Ascending aorta (tissue), 2 donors: ENCODE measurements around the gene OPRM1. TPM values are rescaled to one million over a fixed set of nuclear protein-coding genes. Genes with fewer than 3 reads are reported as not detected.

ENCODE experiments used
- DNase-seq, 2 donors: peaks; one replicate each; pipeline ENCODE4 v3.0.0-alpha.2; 2019; ENCODE audit warnings: low spot score in 2 of 2
- H3K27ac ChIP-seq, 2 donors: fragments of 200-600 bp; sonication (generic); one replicate each; pipeline ENCODE4 v1.5.1; 2016 to 2017; ENCODE audit warnings: mild to moderate bottlenecking in 1 of 2
- H3K27me3 ChIP-seq: fragments of 200-600 bp; sonication (generic); one replicate; pipeline ENCODE4 v1.5.1; 2017
- H3K36me3 ChIP-seq, 2 donors: fragments of 200-600 bp; sonication (generic); one replicate each; pipeline ENCODE4 v1.5.1; 2016
- H3K4me1 ChIP-seq, 2 donors: fragments of 200-600 bp; sonication (generic); one replicate each; pipeline ENCODE4 v1.5.1; 2016 to 2017; ENCODE audit warnings: mild to moderate bottlenecking in 1 of 2
- H3K4me3 ChIP-seq, 2 donors: fragments of 200-600 bp; sonication (generic); one replicate each; pipeline ENCODE4 v1.5.1; 2016 to 2017; ENCODE audit warnings: mild to moderate bottlenecking in 1 of 2
- H3K9me3 ChIP-seq, 2 donors: fragments of 200-600 bp; sonication (generic); one replicate each; pipeline ENCODE4 v1.5.1; 2016
- intact Hi-C: fragments of 100-400 bp; cut with DNase I; formaldehyde crosslinking; loops from one replicate; pipeline ENCODE4 v1.15.1; 2023
- total RNA-seq: library from RNA; depleted of rRNA; stranded (reverse); fragments of >200 nt; gene quantifications from one replicate; pipeline ENCODE4 v1.1.0, GENCODE V29; 2016
- TF ChIP-seq, protein P1 (sequence below), 3 experiments: fragments of 200-600 bp in 2 of 3; fragments of 450-650 bp in 1 of 3; sonication (generic) in 2 of 3; IDR thresholded peaks; one replicate each; pipeline ENCODE4 v1.5.1; 2016 to 2019; ENCODE audit warnings: antibody characterized with exemption in 3 of 3, mild to moderate bottlenecking in 1 of 3, moderate library complexity in 1 of 3

Gene OPRM1
- total RNA-seq, 1 donor from 2014 or later: not detected

DNA sequence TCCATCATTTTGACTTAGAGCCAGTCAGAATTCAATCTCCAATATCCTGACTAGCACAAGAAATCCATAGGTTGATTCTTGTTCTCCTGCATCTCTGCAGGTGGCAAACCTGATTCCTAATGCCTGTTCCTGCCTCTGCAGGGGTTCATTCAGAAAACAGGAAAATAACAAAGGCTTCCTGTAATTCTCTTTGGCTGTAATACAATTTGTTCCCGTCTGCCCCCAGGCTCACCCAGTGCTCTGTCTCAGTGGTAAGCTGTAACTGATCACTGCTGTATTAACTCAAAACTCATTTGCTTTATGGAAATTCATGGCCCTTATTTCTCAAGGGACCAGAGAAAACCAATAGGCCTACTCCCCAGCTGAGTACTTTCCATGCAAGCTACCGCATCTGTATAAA is 88.6 kb downstream of the OPRM1 start:
- H3K27ac ChIP-seq: no peak overlapping the region
- TF ChIP-seq, protein P1, sequence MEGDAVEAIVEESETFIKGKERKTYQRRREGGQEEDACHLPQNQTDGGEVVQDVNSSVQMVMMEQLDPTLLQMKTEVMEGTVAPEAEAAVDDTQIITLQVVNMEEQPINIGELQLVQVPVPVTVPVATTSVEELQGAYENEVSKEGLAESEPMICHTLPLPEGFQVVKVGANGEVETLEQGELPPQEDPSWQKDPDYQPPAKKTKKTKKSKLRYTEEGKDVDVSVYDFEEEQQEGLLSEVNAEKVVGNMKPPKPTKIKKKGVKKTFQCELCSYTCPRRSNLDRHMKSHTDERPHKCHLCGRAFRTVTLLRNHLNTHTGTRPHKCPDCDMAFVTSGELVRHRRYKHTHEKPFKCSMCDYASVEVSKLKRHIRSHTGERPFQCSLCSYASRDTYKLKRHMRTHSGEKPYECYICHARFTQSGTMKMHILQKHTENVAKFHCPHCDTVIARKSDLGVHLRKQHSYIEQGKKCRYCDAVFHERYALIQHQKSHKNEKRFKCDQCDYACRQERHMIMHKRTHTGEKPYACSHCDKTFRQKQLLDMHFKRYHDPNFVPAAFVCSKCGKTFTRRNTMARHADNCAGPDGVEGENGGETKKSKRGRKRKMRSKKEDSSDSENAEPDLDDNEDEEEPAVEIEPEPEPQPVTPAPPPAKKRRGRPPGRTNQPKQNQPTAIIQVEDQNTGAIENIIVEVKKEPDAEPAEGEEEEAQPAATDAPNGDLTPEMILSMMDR (IDR thresholded peaks at IDR 0.05): no peak
- no peaks in the 10 kb centered on the region for H3K9me3 ChIP-seq

DNA sequence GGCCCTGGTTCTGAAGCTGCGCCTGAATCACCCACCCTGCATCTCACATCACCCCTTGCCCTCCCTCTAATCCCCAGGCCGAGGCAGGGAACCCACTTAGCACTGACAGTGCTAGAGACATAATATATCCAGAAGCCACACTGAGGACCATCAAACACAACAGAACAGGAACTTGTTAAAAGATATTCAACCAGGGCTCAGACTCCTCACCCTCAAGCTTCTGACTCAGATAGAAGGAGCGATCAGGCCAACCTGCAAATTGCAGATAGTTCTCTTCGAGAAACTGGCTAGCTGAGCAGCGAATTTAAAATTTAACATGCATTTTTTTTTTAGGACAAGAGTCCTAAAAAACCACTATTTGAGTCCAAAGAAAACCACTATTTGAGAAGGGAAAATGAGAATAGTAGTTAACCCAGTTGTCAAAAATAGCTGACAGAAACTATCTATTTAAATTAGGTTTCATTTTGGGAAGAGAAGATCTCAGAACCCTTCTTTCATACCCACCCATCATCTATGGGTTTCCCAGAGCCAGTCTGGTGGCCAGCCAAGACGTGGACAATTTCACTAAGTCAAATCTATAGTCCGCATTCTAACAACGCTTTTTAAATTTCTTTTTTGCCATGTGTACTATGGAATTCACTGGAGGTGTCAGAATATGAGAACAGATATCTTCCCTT is 95.6 kb downstream of the OPRM1 start:
- DNase-seq: no peak
- Histone ChIP-seq H3K27me3 (no peaks in the 10 kb centered on the region), H3K4me3 (no peak overlapping the region), H3K27ac (no peak overlapping the region), H3K9me3 (no peaks in the 10 kb centered on the region), H3K36me3 (no peaks in the 10 kb centered on the region), H3K4me1 (no peaks in the 10 kb centered on the region)
- TF ChIP-seq, protein P1 (IDR thresholded peaks at IDR 0.05): no peak
- intact Hi-C loops: no loop called here

More for the DNA sequence above, 88.6 kb downstream of the OPRM1 start:
- no peaks in the 10 kb centered on the region for H3K36me3 ChIP-seq
- no peak for DNase-seq
- no peak overlapping the region for H3K4me3 ChIP-seq
- intact Hi-C loops: no loop called here
- no peaks in the 10 kb centered on the region for H3K27me3 ChIP-seq
- no peaks in the 10 kb centered on the region for H3K4me1 ChIP-seq

DNA sequence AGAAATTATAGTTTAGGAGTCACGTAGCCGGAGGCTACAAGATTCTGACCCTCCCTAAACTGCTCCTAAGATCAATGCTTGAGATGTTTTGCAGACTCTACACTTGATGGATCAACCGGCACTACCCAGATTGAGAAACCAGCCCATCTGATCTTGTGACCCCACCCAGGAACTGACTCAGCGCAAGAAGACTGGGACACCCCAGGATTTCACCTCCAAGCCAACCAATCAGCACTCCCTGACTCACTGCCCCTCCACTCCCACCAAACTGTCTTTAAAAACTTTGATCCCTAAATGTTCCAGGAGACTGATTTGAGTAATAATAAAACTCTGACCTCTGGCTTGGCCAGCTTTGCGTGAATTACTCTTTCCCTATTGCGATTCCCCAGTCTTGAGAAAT is 99.8 kb downstream of the OPRM1 start:
- Histone ChIP-seq H3K27ac (no peak overlapping the region), H3K9me3 (no peaks in the 10 kb centered on the region), H3K4me1 (no peaks in the 10 kb centered on the region), H3K27me3 (no peaks in the 10 kb centered on the region), H3K4me3 (no peak overlapping the region), H3K36me3 (no peaks in the 10 kb centered on the region)
- intact Hi-C loops: no loop called here
- TF ChIP-seq, protein P1 (IDR thresholded peaks at IDR 0.05): no peak
- no peak for DNase-seq

DNA sequence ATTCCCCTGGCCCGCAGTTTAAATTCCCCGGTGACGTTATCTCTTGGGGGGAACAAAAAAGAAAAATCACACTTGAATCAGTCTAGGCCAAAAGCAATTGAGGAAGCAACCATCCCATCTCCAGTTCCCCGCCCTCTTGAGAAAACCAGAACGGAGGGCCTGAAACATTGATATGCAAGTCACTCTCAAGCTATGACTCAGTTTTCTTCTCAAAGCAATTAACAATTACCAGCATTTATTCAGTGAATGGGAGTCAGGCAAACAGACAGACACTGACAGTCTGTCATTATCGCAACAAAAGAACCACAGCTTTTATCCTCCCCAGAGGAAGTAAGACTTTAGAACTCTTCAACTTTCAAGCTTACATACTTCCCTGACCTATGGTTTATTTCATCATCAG is 100.9 kb downstream of the OPRM1 start:
- TF ChIP-seq, protein P1 (IDR thresholded peaks at IDR 0.05): no peak
- no peaks in the 10 kb centered on the region for H3K36me3 ChIP-seq
- H3K9me3 ChIP-seq: no peaks in the 10 kb centered on the region
- H3K27ac ChIP-seq: no peak overlapping the region
- no peak overlapping the region for H3K4me3 ChIP-seq
- DNase-seq: no peak
- no peaks in the 10 kb centered on the region for H3K27me3 ChIP-seq
- intact Hi-C loops: no loop called here
- H3K4me1 ChIP-seq: no peaks in the 10 kb centered on the region

DNA sequence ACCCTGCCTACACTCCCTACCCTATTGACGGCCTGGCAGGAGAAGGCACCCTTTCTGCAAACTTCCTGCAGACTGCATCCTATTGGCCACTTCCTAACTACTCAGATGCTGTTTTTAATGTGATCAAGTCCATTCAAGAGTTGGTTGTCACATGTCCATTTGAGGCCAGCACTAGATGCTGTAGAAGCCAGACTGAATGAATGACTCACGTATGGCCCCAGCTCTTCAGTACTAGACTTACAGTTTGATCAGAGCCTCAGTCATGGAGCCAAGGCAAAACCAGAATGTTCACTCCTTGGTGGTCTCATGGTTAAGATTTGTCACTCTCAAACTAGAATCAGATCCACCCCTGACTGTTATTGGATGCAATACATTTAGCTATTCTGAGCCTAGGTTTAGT is 101.7 kb downstream of the OPRM1 start:
- Histone ChIP-seq H3K36me3 (no peaks in the 10 kb centered on the region), H3K27ac (no peak overlapping the region), H3K4me3 (no peak overlapping the region), H3K27me3 (no peaks in the 10 kb centered on the region), H3K4me1 (no peaks in the 10 kb centered on the region), H3K9me3 (no peaks in the 10 kb centered on the region)
- intact Hi-C loops: no loop called here
- no peak for DNase-seq
- TF ChIP-seq, protein P1 (IDR thresholded peaks at IDR 0.05): no peak

DNA sequence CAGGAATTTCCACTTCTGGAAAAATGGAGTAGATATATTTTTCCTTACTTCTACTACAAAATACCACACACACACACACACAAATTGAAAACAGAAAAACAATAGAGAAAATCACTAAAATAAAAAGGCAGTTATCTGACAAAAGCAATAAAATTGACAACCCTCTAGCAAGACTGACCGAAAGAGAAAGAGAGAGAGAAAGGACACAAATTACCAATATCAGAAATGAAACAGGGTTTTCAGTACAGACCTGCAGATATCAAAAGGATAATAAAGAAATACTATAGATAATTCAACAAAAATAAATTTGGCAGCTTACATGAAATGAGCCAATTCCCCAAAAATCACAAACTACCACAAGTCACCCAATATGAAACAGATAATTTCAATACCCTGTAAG is 104.7 kb downstream of the OPRM1 start:
- DNase-seq: no peak
- no peak overlapping the region for H3K27ac ChIP-seq
- no peaks in the 10 kb centered on the region for H3K4me1 ChIP-seq
- intact Hi-C loops: no loop called here
- no peaks in the 10 kb centered on the region for H3K36me3 ChIP-seq
- no peaks in the 10 kb centered on the region for H3K27me3 ChIP-seq
- no peak overlapping the region for H3K4me3 ChIP-seq
- H3K9me3 ChIP-seq: no peaks in the 10 kb centered on the region
- TF ChIP-seq, protein P1 (IDR thresholded peaks at IDR 0.05): no peak
